ENCODE data around the gene LMTK3. TPM values are rescaled to one million over a fixed set of nuclear protein-coding genes. Genes with fewer than 3 reads are reported as not detected.

LMTK3 gene
- total RNA-seq, 4 donors from 2014 or later: 1.3 to 3.5 (median 1.6) TPM

GRCh38 chr19:48480558-48481500, 30.8 kb downstream of the LMTK3 start:
- peaks cover 37% of the 10 kb centered on the region for H3K36me3 ChIP-seq
- no peak for TF ChIP-seq EP300 (IDR thresholded peaks at IDR 0.05)
- TF ChIP-seq CTCF (IDR thresholded peaks at IDR 0.05): no peak
- no peak for TF ChIP-seq POLR2AphosphoS5 (IDR thresholded peaks at IDR 0.05)
- TF ChIP-seq POLR2A (IDR thresholded peaks at IDR 0.05): no peak
- no peaks in the 10 kb centered on the region for H3K27me3 ChIP-seq
- peak overlapping the region; percentile 80 for H3K27ac ChIP-seq
- H3K4me3 ChIP-seq: peak overlapping the region; percentile 58
- DNase-seq (ENCODE audit: low spot score in 2 of 2): no peak
- H3K9me3 ChIP-seq: no peaks in the 10 kb centered on the region
- H3K4me1 ChIP-seq: peaks cover 24% of the 10 kb centered on the region
- WGBS: 12% methylated on average over 41 of the region's 52 CpGs

- H3K27me3 ChIP-seq: no peaks in the 10 kb centered on the region
- peak overlapping the region; percentile 80 for H3K27ac ChIP-seq
- DNase-seq (ENCODE audit: low spot score in 2 of 2): no peak
- H3K4me1 ChIP-seq: peaks cover 24% of the 10 kb centered on the region
- H3K4me3 ChIP-seq: peak overlapping the region; percentile 58
- H3K9me3 ChIP-seq: no peaks in the 10 kb centered on the region
- H3K36me3 ChIP-seq: peaks cover 43% of the 10 kb centered on the region
- 4% methylated on average over 22 of the region's 32 CpGs for WGBS
- TF ChIP-seq EP300 (IDR thresholded peaks at IDR 0.05) (no peak), POLR2AphosphoS5 (IDR thresholded peaks at IDR 0.05) (peak in 1 of 3 donors; percentile 5), POLR2A (IDR thresholded peaks at IDR 0.05) (no peak), CTCF (IDR thresholded peaks at IDR 0.05) (no peak)
Measured at GRCh38 chr19:48480183-48480557, 31.5 kb downstream of the LMTK3 start.

GRCh38 chr19:48479686-48480085, 31.9 kb downstream of the LMTK3 start:
- WGBS: 62% methylated on average over 5 of the region's 7 CpGs
- H3K4me3 ChIP-seq: peak overlapping the region; percentile 58

GRCh38 chr19:48478339-48479256, 33.0 kb downstream of the LMTK3 start:
- H3K4me1 ChIP-seq: peaks cover 24% of the 10 kb centered on the region
- TF ChIP-seq POLR2AphosphoS5 (IDR thresholded peaks at IDR 0.05) (no peak), CTCF (IDR thresholded peaks at IDR 0.05) (no peak), POLR2A (IDR thresholded peaks at IDR 0.05) (no peak), EP300 (IDR thresholded peaks at IDR 0.05) (no peak)
- no peaks in the 10 kb centered on the region for H3K27me3 ChIP-seq
- no peak overlapping the region for H3K4me3 ChIP-seq
- no peak for DNase-seq (ENCODE audit: low spot score in 2 of 2)
- H3K27ac ChIP-seq: no peak overlapping the region
- H3K9me3 ChIP-seq: no peaks in the 10 kb centered on the region
- 86% methylated on average over 25 of the region's 29 CpGs for WGBS
- H3K36me3 ChIP-seq: peaks cover 59% of the 10 kb centered on the region

More at GRCh38 chr19:48479686-48480085, 31.9 kb downstream of the LMTK3 start:
- Histone ChIP-seq H3K36me3 (peaks cover 48% of the 10 kb centered on the region), H3K27me3 (no peaks in the 10 kb centered on the region), H3K9me3 (no peaks in the 10 kb centered on the region), H3K4me1 (peaks cover 24% of the 10 kb centered on the region), H3K27ac (peak overlapping the region; percentile 80)
- no peak for DNase-seq (ENCODE audit: low spot score in 2 of 2)
- TF ChIP-seq POLR2AphosphoS5 (IDR thresholded peaks at IDR 0.05) (no peak), CTCF (IDR thresholded peaks at IDR 0.05) (no peak), POLR2A (IDR thresholded peaks at IDR 0.05) (no peak), EP300 (IDR thresholded peaks at IDR 0.05) (no peak)

Data from suprapubic skin (tissue), 4 donors.